HepG2 (cell line): ENCODE results near the gene ATP5F1A. TPM values are rescaled to one million over a fixed set of nuclear protein-coding genes. Genes with fewer than 3 reads are reported as not detected.
A peak's percentile ranks its signal among the peaks of the same experiment; 100 is the strongest.

Experiments used
- CCDC6 ChIP-seq: sonication (generic); formaldehyde crosslinking; IDR thresholded peaks from 2 replicates; pipeline ENCODE4 v1.8.1; 2022; ENCODE audit warnings: mild to moderate bottlenecking, missing genetic modification reagents, moderate library complexity
- HDAC1 ChIP-seq: sonication (generic); formaldehyde crosslinking; IDR thresholded peaks from 2 replicates; pipeline ENCODE4 v1.5.1; 2020; ENCODE audit warnings: mild to moderate bottlenecking, missing genetic modification reagents
- HNRNPK ChIP-seq: fragments of 200-400 bp; formaldehyde crosslinking; IDR thresholded peaks from 2 replicates; pipeline ENCODE4 v1.6.1; 2018; ENCODE audit warnings: low read length, low read depth, moderate library complexity, mild to moderate bottlenecking; ENCODE audit not compliant: poor library complexity, severe bottlenecking
- MED8 ChIP-seq: sonication (generic); formaldehyde crosslinking; IDR thresholded peaks from 2 replicates; pipeline ENCODE4 v1.8.1; 2023; ENCODE audit warnings: mild to moderate bottlenecking, missing genetic modification reagents; ENCODE audit not compliant: insufficient replicate concordance
- NR2F2 ChIP-seq: IDR thresholded peaks from 2 replicates; pipeline ENCODE4 v1.6.1; 2012; ENCODE audit warnings: low read depth, inconsistent platforms, borderline replicate concordance
- PAF1 ChIP-seq: IDR thresholded peaks from 2 replicates; pipeline ENCODE4 v1.6.1; 2016; ENCODE audit warnings: missing genetic modification reagents, missing compliant biosample characterization
- POLR2AphosphoS5 ChIP-seq: IDR thresholded peaks from 2 replicates; pipeline ENCODE4 v1.6.1; 2012; ENCODE audit warnings: low read depth, low read length
- SNAPC4 ChIP-seq: sonication (generic); formaldehyde crosslinking; IDR thresholded peaks from 2 replicates; pipeline ENCODE4 v1.4.0; 2020; ENCODE audit warnings: mild to moderate bottlenecking, missing genetic modification reagents
- SP2 ChIP-seq: sonication (generic); formaldehyde crosslinking; IDR thresholded peaks from 2 replicates; pipeline ENCODE4 v1.5.1; 2020; ENCODE audit warnings: mild to moderate bottlenecking, missing genetic modification reagents
- TGIF2 ChIP-seq: IDR thresholded peaks from 2 replicates; pipeline ENCODE4 v1.6.1; 2016; ENCODE audit warnings: control low read depth, missing compliant biosample characterization
- THYN1 ChIP-seq: sonication (generic); formaldehyde crosslinking; IDR thresholded peaks from 2 replicates; pipeline ENCODE4 v1.8.1; 2023; ENCODE audit warnings: low read depth, mild to moderate bottlenecking, moderate library complexity, missing genetic modification reagents, borderline replicate concordance
- ZBTB43 ChIP-seq: sonication (generic); formaldehyde crosslinking; conservative IDR thresholded peaks from 2 replicates; pipeline ENCODE4 v1.4.0; 2020; ENCODE audit warnings: missing genetic modification reagents
- ZNF20 ChIP-seq: sonication (generic); formaldehyde crosslinking; IDR thresholded peaks from 2 replicates; pipeline ENCODE4 v1.4.0; 2020; ENCODE audit warnings: mild to moderate bottlenecking, moderate library complexity, missing genetic modification reagents
- ZNF326 ChIP-seq: sonication (generic); formaldehyde crosslinking; IDR thresholded peaks from 2 replicates; pipeline ENCODE4 v1.4.0; 2020; ENCODE audit warnings: missing genetic modification reagents, borderline replicate concordance
- ZNF441 ChIP-seq: sonication (generic); formaldehyde crosslinking; IDR thresholded peaks from 2 replicates; pipeline ENCODE4 v1.7.0; 2021; ENCODE audit warnings: missing genetic modification reagents, borderline replicate concordance
- ZNF451 ChIP-seq: sonication (generic); formaldehyde crosslinking; IDR thresholded peaks from 2 replicates; pipeline ENCODE4 v1.5.0; 2020; ENCODE audit warnings: mild to moderate bottlenecking, missing genetic modification reagents
- ZNF768 ChIP-seq: sonication (generic); formaldehyde crosslinking; IDR thresholded peaks from 2 replicates; pipeline ENCODE4 v1.4.0; 2020; ENCODE audit warnings: missing genetic modification reagents
- ZNF780A ChIP-seq: sonication (generic); formaldehyde crosslinking; IDR thresholded peaks from 2 replicates; pipeline ENCODE4 v1.8.0; 2022; ENCODE audit warnings: mild to moderate bottlenecking, missing genetic modification reagents, moderate library complexity
- ZNF784 ChIP-seq: sonication (generic); formaldehyde crosslinking; IDR thresholded peaks from 2 replicates; pipeline ENCODE4 v1.5.1; 2020; ENCODE audit warnings: missing genetic modification reagents, mild to moderate bottlenecking, borderline replicate concordance
- polyA plus RNA-seq, 8 experiments: library from polyadenylated mRNA; depleted of rRNA in 3 of 8; stranded (reverse) in 7 of 8; unstranded in 1 of 8; fragments of >200 nt; fragmentation: Illumina TruSeq in 4 of 8; extraction: Trizol in 4 of 8; gene quantifications; 2 replicates each; pipeline versions ENCODE4 v1.2.1 to v1.2.3, GENCODE V29; 2011 to 2016; ENCODE audit warnings: low read depth in 4 of 8, missing spikeins in 1 of 8, mixed read lengths in 1 of 8; ENCODE audit not compliant: insufficient read depth in 1 of 8
- total RNA-seq, 5 experiments: library from RNA; depleted of rRNA; stranded (reverse); fragments of >200 nt; fragmentation: Illumina TruSeq; extraction: Trizol; gene quantifications; 2 replicates each; pipeline ENCODE4 v1.2.3, GENCODE V29; 2016; ENCODE audit warnings: low read depth in 1 of 5
- TF ChIP-seq, protein P1 (sequence below): sonication (generic); formaldehyde crosslinking; IDR thresholded peaks from 2 replicates; pipeline ENCODE4 v1.5.0; 2020; ENCODE audit warnings: missing genetic modification reagents

The ATP5F1A gene
- total and polyA plus RNA-seq, 2 of the 13 experiments (the other 11 are each of a cell fraction or from before 2014, with no cell fraction given): 459 to 922 TPM

DNA sequence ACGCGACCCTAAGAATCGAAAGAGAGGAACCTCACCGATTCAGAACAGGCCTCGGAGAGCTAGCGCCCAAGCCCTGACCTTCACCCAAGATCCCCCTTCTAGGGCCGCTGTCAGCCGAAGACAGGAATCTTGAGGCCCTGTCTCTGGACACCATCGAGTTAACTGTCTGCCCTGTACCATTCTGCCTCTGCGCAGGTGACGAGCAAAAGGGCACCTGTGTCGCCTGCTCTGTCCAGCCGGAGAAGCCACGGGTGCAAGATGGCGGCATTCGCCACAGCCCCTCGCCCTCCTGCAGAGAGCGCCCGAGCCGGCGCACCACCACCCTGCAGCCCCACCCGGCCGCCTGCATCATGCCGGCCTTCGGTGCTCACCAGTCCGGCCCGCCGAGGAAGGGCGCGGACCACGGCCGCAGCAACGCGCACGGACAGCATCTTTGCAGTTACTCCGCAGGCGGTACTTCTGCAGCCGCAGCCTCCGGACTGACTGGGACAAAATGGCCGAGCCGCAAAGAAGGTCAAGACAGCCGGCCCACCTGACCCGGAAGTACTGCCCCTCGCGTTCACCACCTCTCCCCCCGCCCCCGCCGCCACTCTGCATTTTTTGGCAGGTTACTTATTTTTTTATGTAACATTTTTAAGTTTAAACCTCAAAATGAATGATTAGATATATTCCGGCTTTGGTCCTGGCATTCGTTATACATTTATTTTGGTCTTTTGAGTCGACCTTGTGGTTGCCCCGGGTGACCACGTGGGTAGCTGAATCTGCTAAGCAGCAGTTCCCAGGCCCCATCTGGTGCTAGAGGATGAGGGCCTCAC lies at the start of gene ATP5F1A (continued):
- peak; percentile 76; the same call in 1 of the 2 replicates for TF ChIP-seq SNAPC4 (CRISPR knock-in tag)
- TF ChIP-seq POLR2AphosphoS5: peak; percentile 94
- peak; percentile 85 for TF ChIP-seq SP2 (CRISPR knock-in tag)
- peak; percentile 93 for TF ChIP-seq ZNF784 (CRISPR knock-in tag)
- no peak; the same call in 1 of the 2 replicates for TF ChIP-seq ZBTB43 (CRISPR knock-in tag)
- TF ChIP-seq PAF1: no peak
- no peak for TF ChIP-seq HNRNPK
- peak; percentile 76; the same call in 1 of the 2 replicates for TF ChIP-seq ZNF768 (CRISPR knock-in tag)
- TF ChIP-seq ZNF326: no peak
- TF ChIP-seq THYN1 (CRISPR knock-in tag): no peak
- 0 out of 2 replicates have a peak, but pooled peaks have one; percentile 66 for TF ChIP-seq ZNF20
- peak; percentile 83 for TF ChIP-seq HDAC1
- peak; percentile 33; the same call in 1 of the 2 replicates for TF ChIP-seq NR2F2
- peak; percentile 41 for TF ChIP-seq ZNF441
- TF ChIP-seq TGIF2 (CRISPR knock-in tag): peak; percentile 58
- TF ChIP-seq, protein P1, sequence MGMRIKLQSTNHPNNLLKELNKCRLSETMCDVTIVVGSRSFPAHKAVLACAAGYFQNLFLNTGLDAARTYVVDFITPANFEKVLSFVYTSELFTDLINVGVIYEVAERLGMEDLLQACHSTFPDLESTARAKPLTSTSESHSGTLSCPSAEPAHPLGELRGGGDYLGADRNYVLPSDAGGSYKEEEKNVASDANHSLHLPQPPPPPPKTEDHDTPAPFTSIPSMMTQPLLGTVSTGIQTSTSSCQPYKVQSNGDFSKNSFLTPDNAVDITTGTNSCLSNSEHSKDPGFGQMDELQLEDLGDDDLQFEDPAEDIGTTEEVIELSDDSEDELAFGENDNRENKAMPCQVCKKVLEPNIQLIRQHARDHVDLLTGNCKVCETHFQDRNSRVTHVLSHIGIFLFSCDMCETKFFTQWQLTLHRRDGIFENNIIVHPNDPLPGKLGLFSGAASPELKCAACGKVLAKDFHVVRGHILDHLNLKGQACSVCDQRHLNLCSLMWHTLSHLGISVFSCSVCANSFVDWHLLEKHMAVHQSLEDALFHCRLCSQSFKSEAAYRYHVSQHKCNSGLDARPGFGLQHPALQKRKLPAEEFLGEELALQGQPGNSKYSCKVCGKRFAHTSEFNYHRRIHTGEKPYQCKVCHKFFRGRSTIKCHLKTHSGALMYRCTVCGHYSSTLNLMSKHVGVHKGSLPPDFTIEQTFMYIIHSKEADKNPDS (CRISPR knock-in tag): peak; percentile 48; the same call in 1 of the 2 replicates
- TF ChIP-seq MED8 (CRISPR knock-in tag): peak; percentile 77
- TF ChIP-seq ZNF780A: no peak
- 0 out of 2 replicates have a peak, but pooled peaks have one; percentile 77 for TF ChIP-seq ZNF451 (CRISPR knock-in tag)
- TF ChIP-seq CCDC6 (CRISPR knock-in tag): peak; percentile 80; the same call in 1 of the 2 replicates
